HCT116 (cell line): ENCODE results near the gene SSU72. TPM values are rescaled to one million over a fixed set of nuclear protein-coding genes. Genes with fewer than 3 reads are reported as not detected.

Experiments
- ATAC-seq: fragments of 200-7000 bp; cut with Tn5 transposase; 2 replicates; pipeline ENCODE4 v1.9.1; 2020; ENCODE audit warnings: mild to moderate bottlenecking, moderate library complexity
- BruUV-seq: library from RNA; stranded (reverse); fragments of 400-500 nt; replicated peaks from 2 replicates; lab custom pipeline; 2021; lab: Mats Ljungman, UMichigan
- CTCF ChIA-PET: fragments of 300-600 bp; sonication (Branson Sonifier 250); formaldehyde crosslinking; loops from one replicate; lab custom pipeline; 2021; ENCODE audit warnings: antibody characterized with exemption; lab: Charles Lee
- POLR2A ChIA-PET: fragments of 300-600, 350-600 bp; sonication (Branson Sonifier 250); formaldehyde crosslinking; loops from one replicate; lab custom pipeline; 2021; ENCODE audit warnings: antibody characterized with exemption; lab: Charles Lee
- RAD21 ChIA-PET, 2 experiments: fragments of 300-600 bp; sonication (Branson Sonifier 250); formaldehyde crosslinking; loops; one replicate each; lab custom pipeline; 2023; ENCODE audit warnings: low total read pairs in 2 of 2; ENCODE audit not compliant: uncharacterized antibody in 2 of 2, unreplicated experiment in 2 of 2, low non-redundant PET in 1 of 2; lab: Charles Lee
- DNase-seq: peaks from one replicate; pipeline ENCODE4 v3.0.0-alpha.2; 2010; ENCODE audit warnings: low read depth, low spot score
- H2AFZ ChIP-seq: fragments of 200-600 bp; shearing (Covaris generic), sonication (generic); 2 replicates; pipeline ENCODE4 v1.6.1; 2017; ENCODE audit warnings: low read depth, mixed run types, mixed read lengths, antibody characterized with exemption, low read length; ENCODE audit not compliant: poor library complexity, severe bottlenecking
- H3K27ac ChIP-seq: 2 replicates; pipeline ENCODE4 v1.5.1; 2012; ENCODE audit warnings: low read depth, low read length
- H3K27me3 ChIP-seq: fragments of 200-600 bp; sonication (generic); 2 replicates; pipeline ENCODE4 v1.6.1; 2016; ENCODE audit warnings: mixed run types, low read length, mixed read lengths; ENCODE audit not compliant: insufficient read depth
- H3K36me3 ChIP-seq, 2 experiments: fragments of 200-500 bp in 1 of 2; fragments of 200-600 bp in 1 of 2; sonication (Bioruptor generic) in 1 of 2; sonication (generic) in 1 of 2; 2 replicates each; pipeline versions ENCODE4 v1.5.1 to v1.6.1; 2014 to 2016; ENCODE audit warnings: low read length in 2 of 2, inconsistent platforms in 1 of 2, mixed read lengths in 1 of 2, mixed run types in 1 of 2; ENCODE audit not compliant: insufficient read depth in 2 of 2, control insufficient read depth in 1 of 2
- H3K4me1 ChIP-seq, 2 experiments: fragments of 200-600 bp in 1 of 2; sonication (generic) in 1 of 2; 2 replicates each; pipeline versions ENCODE4 v1.5.1 to v1.6.1; 2012 to 2017; ENCODE audit warnings: low read length in 2 of 2, inconsistent platforms in 1 of 2, mild to moderate bottlenecking in 1 of 2, mixed read lengths in 1 of 2, mixed run types in 1 of 2, moderate library complexity in 1 of 2; ENCODE audit not compliant: insufficient read depth in 2 of 2, control insufficient read depth in 1 of 2
- H3K4me2 ChIP-seq: fragments of 200-600 bp; sonication (generic); 2 replicates; pipeline ENCODE4 v1.6.1; 2017; ENCODE audit warnings: mixed run types, low read length, mixed read lengths
- H3K4me3 ChIP-seq, 2 experiments: fragments of 200-600 bp in 1 of 2; sonication (generic) in 1 of 2; replicated peaks in 1 of 2; 2 replicates each; pipeline ENCODE4 v1.5.1; 2011 to 2016; ENCODE audit warnings: low read length in 2 of 2, control low read depth in 1 of 2, low read depth in 1 of 2, mild to moderate bottlenecking in 1 of 2, mixed read lengths in 1 of 2, mixed run types in 1 of 2
- H3K79me2 ChIP-seq: fragments of 200-600 bp; sonication (generic); 2 replicates; pipeline ENCODE4 v1.6.1; 2017; ENCODE audit warnings: mild to moderate bottlenecking, mixed run types, low read length, moderate library complexity, mixed read lengths; ENCODE audit not compliant: insufficient read depth
- H3K9ac ChIP-seq: fragments of 200-600 bp; sonication (generic); 2 replicates; pipeline ENCODE4 v1.6.1; 2016; ENCODE audit warnings: low read length, mixed read lengths
- H3K9me2 ChIP-seq: fragments of 200-600 bp; sonication (generic), shearing (Covaris generic); 2 replicates; pipeline ENCODE4 v1.6.1; 2017; ENCODE audit warnings: mixed run types, mild to moderate bottlenecking, moderate library complexity; ENCODE audit not compliant: insufficient read depth
- H3K9me3 ChIP-seq, 2 experiments: fragments of 200-500 bp in 1 of 2; fragments of 200-600 bp in 1 of 2; sonication (Bioruptor generic) in 1 of 2; sonication (generic) in 1 of 2; 2 replicates each; pipeline ENCODE4 v1.6.1; 2014 to 2017; ENCODE audit warnings: low read length in 2 of 2, mixed read lengths in 2 of 2, inconsistent platforms in 1 of 2, low read depth in 1 of 2, mild to moderate bottlenecking in 1 of 2, mixed run types in 1 of 2, moderate library complexity in 1 of 2; ENCODE audit not compliant: control insufficient read depth in 1 of 2, insufficient read depth in 1 of 2
- H4K20me1 ChIP-seq: fragments of 200-600 bp; sonication (generic), shearing (Covaris generic); 2 replicates; pipeline ENCODE4 v1.6.1; 2017; ENCODE audit warnings: mixed run types, mild to moderate bottlenecking, moderate library complexity; ENCODE audit not compliant: insufficient read depth
- CEBPB ChIP-seq: IDR thresholded peaks from 2 replicates; pipeline ENCODE4 v1.6.1; 2012; ENCODE audit warnings: low read depth
- EGR1 ChIP-seq: IDR thresholded peaks from 2 replicates; pipeline ENCODE4 v1.6.1; 2012; ENCODE audit warnings: low read depth
- EZH2 ChIP-seq: fragments of 200-600 bp; sonication (generic); IDR thresholded peaks from 2 replicates; pipeline ENCODE4 v1.6.1; 2017; ENCODE audit warnings: antibody characterized with exemption, mixed run types
- FOSL1 ChIP-seq: IDR thresholded peaks from 2 replicates; pipeline ENCODE4 v1.6.1; 2012; ENCODE audit warnings: low read depth
- JUND ChIP-seq: IDR thresholded peaks from 2 replicates; pipeline ENCODE4 v1.6.1; 2012
- POLR2A ChIP-seq: IDR thresholded peaks from 2 replicates; pipeline ENCODE4 v1.7.0; 2011; ENCODE audit warnings: borderline replicate concordance; ENCODE audit not compliant: insufficient read depth, insufficient read length; ENCODE audit errors: extremely low read depth
- POLR2AphosphoS5 ChIP-seq: IDR thresholded peaks from 2 replicates; pipeline ENCODE4 v1.6.1; 2011; ENCODE audit warnings: mild to moderate bottlenecking, low read depth, low read length, moderate library complexity
- SIN3A ChIP-seq: IDR thresholded peaks from 2 replicates; pipeline ENCODE4 v1.6.1; 2012; ENCODE audit warnings: low read depth
- SP1 ChIP-seq: IDR thresholded peaks from 2 replicates; pipeline ENCODE4 v1.6.1; 2012; ENCODE audit warnings: low read depth
- SRF ChIP-seq: IDR thresholded peaks from 2 replicates; pipeline ENCODE4 v1.6.1; 2012; ENCODE audit warnings: low read depth
- YY1 ChIP-seq: IDR thresholded peaks from 2 replicates; pipeline ENCODE4 v1.6.1; 2011; ENCODE audit warnings: low read length, low read depth, moderate library complexity, mild to moderate bottlenecking; ENCODE audit not compliant: insufficient replicate concordance; ENCODE audit errors: extremely low read depth
- ZFX ChIP-seq: fragments of 450-650 bp; IDR thresholded peaks from 2 replicates; pipeline ENCODE4 v1.6.1; 2017
- ZNF274 ChIP-seq: fragments of 200-500 bp; sonication (Bioruptor generic); IDR thresholded peaks from 2 replicates; pipeline ENCODE4 v1.6.1; 2014; ENCODE audit warnings: mild to moderate bottlenecking, low read depth, low read length, inconsistent platforms
- intact Hi-C: fragments of 100-400 bp; cut with micrococcal nuclease; formaldehyde crosslinking; loops from 2 replicates; pipeline ENCODE4 v1.10.0; 2022
- total RNA-seq: library from RNA; stranded (reverse); gene quantifications from one replicate; pipeline ENCODE4 v1.2.1, GENCODE V29; 2021; ENCODE audit not compliant: unreplicated experiment
- TF ChIP-seq, protein P1 (sequence below): IDR thresholded peaks from 2 replicates; pipeline ENCODE4 v1.6.1; 2011; ENCODE audit warnings: mild to moderate bottlenecking, low read length, moderate library complexity; ENCODE audit not compliant: insufficient replicate concordance; ENCODE audit errors: extremely low read depth
- TF ChIP-seq, protein P2 (sequence below), 3 experiments: fragments of 200-600 bp in 1 of 3; sonication (generic) in 1 of 3; IDR thresholded peaks in 2 of 3; conservative IDR thresholded peaks in 1 of 3; 2 replicates each; pipeline ENCODE4 v1.5.1; 2012 to 2017; ENCODE audit warnings: low read depth in 2 of 3, low read length in 2 of 3, antibody characterized with exemption in 1 of 3, borderline replicate concordance in 1 of 3, control low read depth in 1 of 3, mild to moderate bottlenecking in 1 of 3, mixed read lengths in 1 of 3, mixed run types in 1 of 3, moderate library complexity in 1 of 3; ENCODE audit not compliant: insufficient read depth in 1 of 3
- TF ChIP-seq, protein P3 (sequence below): IDR thresholded peaks from 2 replicates; pipeline ENCODE4 v1.6.1; 2012
- TF ChIP-seq, protein P4 (sequence below): IDR thresholded peaks from 2 replicates; pipeline ENCODE4 v1.6.1; 2012; ENCODE audit warnings: low read depth

Gene SSU72
- total RNA-seq, 1 experiment from 2014 or later: 134 TPM

DNA sequence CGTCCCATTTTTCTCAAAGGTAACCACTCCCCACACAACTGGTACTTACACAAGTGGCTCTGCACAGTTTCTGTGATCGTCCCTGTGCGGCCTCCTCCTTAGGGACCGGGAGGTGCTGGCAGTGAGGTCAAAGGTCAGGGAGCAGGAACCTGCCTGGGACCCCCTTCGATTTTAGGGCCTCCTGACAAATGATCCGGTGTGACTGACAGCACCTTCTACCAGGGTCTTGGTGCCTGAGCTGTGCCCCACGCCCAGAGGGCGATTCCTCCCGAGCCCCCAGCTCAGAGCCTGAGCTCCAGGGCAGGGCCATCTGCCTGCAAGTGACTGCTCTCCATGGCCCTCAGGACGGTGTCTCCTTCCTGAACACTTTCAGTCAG is 22.4 kb downstream of the SSU72 start (continued):
- TF ChIP-seq ZNF274: no peak
- no peak for TF ChIP-seq JUND

DNA sequence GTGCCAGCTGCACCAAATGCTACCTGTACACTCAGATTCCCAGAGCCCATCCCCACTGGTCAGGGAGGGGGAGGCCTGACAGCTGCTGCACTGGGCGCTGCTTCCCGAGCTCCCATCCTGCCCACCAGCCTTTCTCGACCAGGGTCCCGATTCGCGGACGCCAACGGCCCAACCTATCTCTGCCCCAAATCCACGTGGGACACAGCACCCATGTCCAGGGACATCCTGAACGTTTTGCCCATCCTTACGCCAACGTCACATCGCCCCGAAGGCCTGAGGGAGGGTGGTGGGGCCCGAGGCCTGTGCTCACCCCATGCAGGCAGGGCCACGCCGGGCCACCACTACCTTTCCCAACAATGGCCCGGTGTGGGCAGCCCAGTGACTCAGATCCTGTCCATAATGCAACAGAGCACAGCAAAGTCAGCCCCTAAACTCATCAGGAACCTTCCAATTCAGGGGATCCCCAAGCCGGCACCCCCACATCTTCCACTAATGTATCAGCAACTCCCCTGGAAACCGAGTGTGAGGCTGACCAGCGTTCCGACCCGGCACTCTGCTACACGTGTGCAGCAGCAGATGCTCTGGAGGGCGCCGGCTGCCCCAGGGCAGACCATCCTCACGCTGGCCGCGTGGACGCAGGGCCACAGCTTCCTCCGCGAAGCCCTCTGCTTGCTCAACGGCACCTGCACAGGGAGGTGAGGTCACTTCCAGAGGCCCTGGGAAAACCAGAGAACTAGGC is 23.0 kb downstream of the SSU72 start:
- POLR2A ChIA-PET: no interaction called here
- TF ChIP-seq EZH2: no peak
- TF ChIP-seq POLR2A: no peak
- TF ChIP-seq, protein P1, sequence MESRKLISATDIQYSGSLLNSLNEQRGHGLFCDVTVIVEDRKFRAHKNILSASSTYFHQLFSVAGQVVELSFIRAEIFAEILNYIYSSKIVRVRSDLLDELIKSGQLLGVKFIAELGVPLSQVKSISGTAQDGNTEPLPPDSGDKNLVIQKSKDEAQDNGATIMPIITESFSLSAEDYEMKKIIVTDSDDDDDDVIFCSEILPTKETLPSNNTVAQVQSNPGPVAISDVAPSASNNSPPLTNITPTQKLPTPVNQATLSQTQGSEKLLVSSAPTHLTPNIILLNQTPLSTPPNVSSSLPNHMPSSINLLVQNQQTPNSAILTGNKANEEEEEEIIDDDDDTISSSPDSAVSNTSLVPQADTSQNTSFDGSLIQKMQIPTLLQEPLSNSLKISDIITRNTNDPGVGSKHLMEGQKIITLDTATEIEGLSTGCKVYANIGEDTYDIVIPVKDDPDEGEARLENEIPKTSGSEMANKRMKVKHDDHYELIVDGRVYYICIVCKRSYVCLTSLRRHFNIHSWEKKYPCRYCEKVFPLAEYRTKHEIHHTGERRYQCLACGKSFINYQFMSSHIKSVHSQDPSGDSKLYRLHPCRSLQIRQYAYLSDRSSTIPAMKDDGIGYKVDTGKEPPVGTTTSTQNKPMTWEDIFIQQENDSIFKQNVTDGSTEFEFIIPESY: no peak
- no peak for TF ChIP-seq SIN3A
- no peak for TF ChIP-seq SP1
- no peak for TF ChIP-seq CEBPB
- TF ChIP-seq, protein P2, sequence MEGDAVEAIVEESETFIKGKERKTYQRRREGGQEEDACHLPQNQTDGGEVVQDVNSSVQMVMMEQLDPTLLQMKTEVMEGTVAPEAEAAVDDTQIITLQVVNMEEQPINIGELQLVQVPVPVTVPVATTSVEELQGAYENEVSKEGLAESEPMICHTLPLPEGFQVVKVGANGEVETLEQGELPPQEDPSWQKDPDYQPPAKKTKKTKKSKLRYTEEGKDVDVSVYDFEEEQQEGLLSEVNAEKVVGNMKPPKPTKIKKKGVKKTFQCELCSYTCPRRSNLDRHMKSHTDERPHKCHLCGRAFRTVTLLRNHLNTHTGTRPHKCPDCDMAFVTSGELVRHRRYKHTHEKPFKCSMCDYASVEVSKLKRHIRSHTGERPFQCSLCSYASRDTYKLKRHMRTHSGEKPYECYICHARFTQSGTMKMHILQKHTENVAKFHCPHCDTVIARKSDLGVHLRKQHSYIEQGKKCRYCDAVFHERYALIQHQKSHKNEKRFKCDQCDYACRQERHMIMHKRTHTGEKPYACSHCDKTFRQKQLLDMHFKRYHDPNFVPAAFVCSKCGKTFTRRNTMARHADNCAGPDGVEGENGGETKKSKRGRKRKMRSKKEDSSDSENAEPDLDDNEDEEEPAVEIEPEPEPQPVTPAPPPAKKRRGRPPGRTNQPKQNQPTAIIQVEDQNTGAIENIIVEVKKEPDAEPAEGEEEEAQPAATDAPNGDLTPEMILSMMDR (IDR thresholded peaks at IDR 0.05 in 2 of 3, conservative IDR thresholded peaks at IDR 0.05 in 1 of 3; ENCODE audit: borderline replicate concordance in 1 of 3, insufficient read depth in 1 of 3, low read depth in 2 of 3, low read length in 2 of 3): no peak
- TF ChIP-seq, protein P3, sequence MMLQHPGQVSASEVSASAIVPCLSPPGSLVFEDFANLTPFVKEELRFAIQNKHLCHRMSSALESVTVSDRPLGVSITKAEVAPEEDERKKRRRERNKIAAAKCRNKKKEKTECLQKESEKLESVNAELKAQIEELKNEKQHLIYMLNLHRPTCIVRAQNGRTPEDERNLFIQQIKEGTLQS: no peak
- no peak for TF ChIP-seq ZFX
- no peak for TF ChIP-seq JUND
- no peak for TF ChIP-seq YY1
- no peak for TF ChIP-seq POLR2AphosphoS5
- TF ChIP-seq EGR1: no peak
- TF ChIP-seq SRF: no peak
- TF ChIP-seq, protein P4, sequence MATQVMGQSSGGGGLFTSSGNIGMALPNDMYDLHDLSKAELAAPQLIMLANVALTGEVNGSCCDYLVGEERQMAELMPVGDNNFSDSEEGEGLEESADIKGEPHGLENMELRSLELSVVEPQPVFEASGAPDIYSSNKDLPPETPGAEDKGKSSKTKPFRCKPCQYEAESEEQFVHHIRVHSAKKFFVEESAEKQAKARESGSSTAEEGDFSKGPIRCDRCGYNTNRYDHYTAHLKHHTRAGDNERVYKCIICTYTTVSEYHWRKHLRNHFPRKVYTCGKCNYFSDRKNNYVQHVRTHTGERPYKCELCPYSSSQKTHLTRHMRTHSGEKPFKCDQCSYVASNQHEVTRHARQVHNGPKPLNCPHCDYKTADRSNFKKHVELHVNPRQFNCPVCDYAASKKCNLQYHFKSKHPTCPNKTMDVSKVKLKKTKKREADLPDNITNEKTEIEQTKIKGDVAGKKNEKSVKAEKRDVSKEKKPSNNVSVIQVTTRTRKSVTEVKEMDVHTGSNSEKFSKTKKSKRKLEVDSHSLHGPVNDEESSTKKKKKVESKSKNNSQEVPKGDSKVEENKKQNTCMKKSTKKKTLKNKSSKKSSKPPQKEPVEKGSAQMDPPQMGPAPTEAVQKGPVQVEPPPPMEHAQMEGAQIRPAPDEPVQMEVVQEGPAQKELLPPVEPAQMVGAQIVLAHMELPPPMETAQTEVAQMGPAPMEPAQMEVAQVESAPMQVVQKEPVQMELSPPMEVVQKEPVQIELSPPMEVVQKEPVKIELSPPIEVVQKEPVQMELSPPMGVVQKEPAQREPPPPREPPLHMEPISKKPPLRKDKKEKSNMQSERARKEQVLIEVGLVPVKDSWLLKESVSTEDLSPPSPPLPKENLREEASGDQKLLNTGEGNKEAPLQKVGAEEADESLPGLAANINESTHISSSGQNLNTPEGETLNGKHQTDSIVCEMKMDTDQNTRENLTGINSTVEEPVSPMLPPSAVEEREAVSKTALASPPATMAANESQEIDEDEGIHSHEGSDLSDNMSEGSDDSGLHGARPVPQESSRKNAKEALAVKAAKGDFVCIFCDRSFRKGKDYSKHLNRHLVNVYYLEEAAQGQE: no peak
- no peak for TF ChIP-seq FOSL1
- no peak for TF ChIP-seq ZNF274

More for the DNA sequence above, 23.0 kb downstream of the SSU72 start:
- Histone ChIP-seq H3K27ac (no peak overlapping the region), H3K36me3 (peaks cover 0 to under 1% of the 10 kb centered on the region in 2 experiments; a peak in 2 of 4 replicates), H3K4me2 (no peak overlapping the region), H3K4me3 (no peak overlapping the region), H2AFZ (no peak overlapping the region), H3K79me2 (peaks cover 30% of the 10 kb centered on the region; the same call in 1 of the 2 replicates), H3K9ac (no peak overlapping the region), H3K27me3 (no peaks in the 10 kb centered on the region), H4K20me1 (no peaks in the 10 kb centered on the region), H3K9me2 (no peaks in the 10 kb centered on the region), H3K9me3 (no peaks in the 10 kb centered on the region), H3K4me1 (peaks cover 0 to 10% of the 10 kb centered on the region in 2 experiments; a peak in 2 of 4 replicates)
- intact Hi-C loops: no loop called here
- ChIA-PET CTCF (no interaction called here), RAD21 (no interaction called here)
- no peak for DNase-seq
- no TSS peak for BruUV-seq
- ATAC-seq: no peak
